Prostate gland (tissue), 2 donors: Measurements from ENCODE around the gene EVC2. TPM values are rescaled to one million over a fixed set of nuclear protein-coding genes. Genes with fewer than 3 reads are reported as not detected.
A peak's percentile ranks its signal among the peaks of the same experiment; 100 is the strongest.

Source experiments
- DNase-seq: peaks from one replicate; pipeline ENCODE4 v3.0.0-alpha.2; 2019; ENCODE audit warnings: low spot score
- H3K27ac ChIP-seq, 2 donors: fragments of 200-600 bp; sonication (generic); 2 replicates each; pipeline ENCODE4 v1.5.1; 2017 to 2019
- H3K27me3 ChIP-seq: fragments of 200-600 bp; sonication (generic); replicated peaks from 2 replicates; pipeline ENCODE4 v1.5.1; 2019; ENCODE audit not compliant: insufficient read depth
- H3K36me3 ChIP-seq, 2 donors: fragments of 200-600 bp; sonication (generic); 1 replicate in 1 of 2; 2 replicates in 1 of 2; pipeline versions ENCODE4 v1.5.1 to v1.8.1; 2017 to 2019
- H3K4me1 ChIP-seq: fragments of 200-600 bp; sonication (generic); replicated peaks from 2 replicates; pipeline ENCODE4 v1.5.1; 2019
- H3K4me3 ChIP-seq, 2 donors: fragments of 200-600 bp; sonication (generic); 2 replicates each; pipeline ENCODE4 v1.5.1; 2017 to 2019
- H3K9me3 ChIP-seq: fragments of 200-600 bp; sonication (generic); 2 replicates; pipeline ENCODE4 v1.5.1; 2017
- CTCF ChIP-seq, 4 experiments: fragments of 200-600 bp in 2 of 4; fragments of 450-650 bp in 2 of 4; sonication (generic) in 2 of 4; IDR thresholded peaks; 1 replicate in 3 of 4; 2 replicates in 1 of 4; pipeline ENCODE4 v1.5.1; 2016 to 2019; ENCODE audit warnings: antibody characterized with exemption in 4 of 4, mild to moderate bottlenecking in 2 of 4, moderate library complexity in 2 of 4
- POLR2A ChIP-seq: fragments of 450-650 bp; IDR thresholded peaks from one replicate; pipeline ENCODE4 v1.6.1; 2016; ENCODE audit warnings: antibody characterized with exemption, mild to moderate bottlenecking
- POLR2AphosphoS5 ChIP-seq: sonication (generic); formaldehyde crosslinking; IDR thresholded peaks from one replicate; pipeline ENCODE4 v1.6.1; 2017; ENCODE audit warnings: antibody characterized with exemption
- WGBS: methylation state at CpG from one replicate; pipeline ENCODE4 v1.1.5; 2018; 5-methylcytosine and 5-hydroxymethylcytosine counted together
- intact Hi-C: fragments of 100-400 bp; cut with DNase I; formaldehyde crosslinking; loops from one replicate; pipeline ENCODE4 v1.14.2; 2022
- total RNA-seq, 2 donors: library from RNA; depleted of rRNA; stranded (reverse); fragments of >200 nt; gene quantifications; one replicate each; pipeline ENCODE4 v1.1.0, GENCODE V29; 2016

EVC2 gene
- total RNA-seq, 2 donors from 2014 or later: 7.6 to 11.0 TPM

- H3K36me3 ChIP-seq: no peaks in the 10 kb centered on the region
- TF ChIP-seq POLR2AphosphoS5: no peak
- TF ChIP-seq POLR2A: no peak
- TF ChIP-seq CTCF (IDR thresholded peaks at IDR 0.05): no peak
- peaks cover 4% of the 10 kb centered on the region for H3K4me1 ChIP-seq
- DNase-seq: no peak
- no peak overlapping the region for H3K4me3 ChIP-seq
- WGBS: 92% methylated on average over 7 of the region's 7 CpGs
- H3K27ac ChIP-seq: no peak overlapping the region
- intact Hi-C loops: no loop called here
- no peaks in the 10 kb centered on the region for H3K9me3 ChIP-seq
- H3K27me3 ChIP-seq: no peaks in the 10 kb centered on the region
These were observed 4.2 kb upstream of the EVC2 start for GRCh38 chr4:5712517-5712916.

- H3K4me3 ChIP-seq: peak overlapping the region; percentile 44 to 53
- intact Hi-C loops: no loop called here
These were observed 3.3 kb upstream of the EVC2 start for GRCh38 chr4:5711479-5712184.

GRCh38 chr4:5710961-5711478 is 2.7 kb upstream of the EVC2 start, which contains the start of gene EVC:
TSS of gene EVC (plus strand) at chr4:5711201. CDS start at chr4:5711381, 180 bp downstream.
- peak within 1 kb of the TSS; percentile 74 to 82 for H3K27ac ChIP-seq
- peak within 1 kb of the TSS; percentile 44 to 53 for H3K4me3 ChIP-seq
- TF ChIP-seq CTCF (IDR thresholded peaks at IDR 0.05) (no peak), POLR2A (peak; percentile 34), POLR2AphosphoS5 (peak; percentile 52)
- H3K4me1 ChIP-seq: peaks cover 4% of the 10 kb centered on the region
- WGBS: 1% methylated on average over 19 of the region's 49 CpGs
- no peaks in the 10 kb centered on the region for H3K36me3 ChIP-seq
- DNase-seq: peak; percentile 83
- H3K9me3 ChIP-seq: no peaks in the 10 kb centered on the region
- no peaks in the 10 kb centered on the region for H3K27me3 ChIP-seq
- intact Hi-C loops: no loop called here

More at GRCh38 chr4:5711479-5712184, 3.3 kb upstream of the EVC2 start:
- no peaks in the 10 kb centered on the region for H3K9me3 ChIP-seq
- 18% methylated on average over 19 of the region's 52 CpGs for whole genome bisulfite sequencing
- no peaks in the 10 kb centered on the region for H3K36me3 ChIP-seq
- TF ChIP-seq CTCF (IDR thresholded peaks at IDR 0.05): no peak
- TF ChIP-seq POLR2A: no peak
- TF ChIP-seq POLR2AphosphoS5: no peak
- H3K27ac ChIP-seq: peak overlapping the region; percentile 51 to 74
- H3K4me1 ChIP-seq: peaks cover 4% of the 10 kb centered on the region
- DNase-seq: no peak
- no peaks in the 10 kb centered on the region for H3K27me3 ChIP-seq

GRCh38 chr4:5710065-5710960 is 2.0 kb upstream of the EVC2 start:
- intact Hi-C loops: no loop called here
- Histone ChIP-seq H3K9me3 (no peaks in the 10 kb centered on the region), H3K4me3 (peak overlapping the region; percentile 44 to 53), H3K36me3 (no peaks in the 10 kb centered on the region), H3K27ac (peak overlapping the region; percentile 74 to 82), H3K4me1 (peaks cover 4% of the 10 kb centered on the region), H3K27me3 (no peaks in the 10 kb centered on the region)
- TF ChIP-seq CTCF (IDR thresholded peaks at IDR 0.05): peak in 1 of 4 experiments; percentile 45
- no peak for TF ChIP-seq POLR2A
- no peak for TF ChIP-seq POLR2AphosphoS5
- WGBS: 16% methylated on average over 13 of the region's 13 CpGs
- peak; percentile 26 for DNase-seq
